GM18505 (cell line): ENCODE data around the gene RSPO4.

ENCODE experiments used
- ATAC-seq: cut with Tn5 transposase; IDR thresholded peaks from one replicate; pipeline ENCODE4 v1.9.1; 2021; ENCODE audit not compliant: unreplicated experiment
- POLR2A ChIP-seq: IDR thresholded peaks from 4 replicates; pipeline ENCODE4 v1.6.1; 2011; ENCODE audit warnings: borderline replicate concordance; ENCODE audit not compliant: insufficient read depth, insufficient read length; ENCODE audit errors: extremely low read depth

The RSPO4 gene

DNA sequence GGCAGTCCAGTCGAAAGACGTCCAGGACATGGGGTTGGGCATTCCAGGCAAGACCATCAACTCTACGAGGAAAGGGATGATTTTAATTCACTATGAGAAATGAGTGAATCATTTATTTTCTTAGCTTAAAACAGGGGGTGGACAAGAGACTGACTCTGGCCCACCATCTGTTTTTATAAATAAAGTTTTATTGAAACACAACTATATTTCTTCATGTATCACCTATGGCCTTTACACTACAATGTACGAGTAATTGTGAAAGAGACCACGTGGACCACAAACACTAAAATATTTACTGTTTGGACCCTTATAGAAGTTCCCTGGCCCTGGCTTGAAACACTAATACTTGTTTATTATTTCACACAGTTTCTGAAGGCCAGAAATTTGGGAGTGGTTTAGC is 15.6 kb upstream of the RSPO4 start:
- TF ChIP-seq POLR2A, result no peak
- no peak for ATAC-seq

DNA sequence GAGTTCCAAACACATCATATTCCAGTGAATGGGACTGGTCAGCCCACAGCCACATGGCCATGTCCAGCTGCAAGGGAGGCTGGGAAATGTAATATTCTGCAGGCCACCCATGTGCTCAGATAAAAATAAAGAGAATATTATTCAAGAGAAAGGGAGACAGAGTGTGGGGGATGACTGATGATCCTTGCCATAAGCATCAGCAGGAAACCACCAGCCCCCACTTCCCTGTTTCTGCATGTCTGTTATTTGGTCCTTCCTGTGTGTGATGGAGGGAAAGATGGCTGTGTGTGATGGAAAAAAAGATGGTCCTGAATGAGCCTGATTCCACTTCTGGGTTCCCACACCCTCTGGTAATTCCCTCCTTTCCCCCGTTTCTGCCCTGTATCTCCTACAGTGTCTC is 13.1 kb upstream of the RSPO4 start:
- ATAC-seq, result no peak
- no peak for TF ChIP-seq POLR2A

GRCh38 chr20:1014471-1014870 is 12.4 kb upstream of the RSPO4 start:
- TF ChIP-seq POLR2A, result no peak
- ATAC-seq, result no peak

DNA sequence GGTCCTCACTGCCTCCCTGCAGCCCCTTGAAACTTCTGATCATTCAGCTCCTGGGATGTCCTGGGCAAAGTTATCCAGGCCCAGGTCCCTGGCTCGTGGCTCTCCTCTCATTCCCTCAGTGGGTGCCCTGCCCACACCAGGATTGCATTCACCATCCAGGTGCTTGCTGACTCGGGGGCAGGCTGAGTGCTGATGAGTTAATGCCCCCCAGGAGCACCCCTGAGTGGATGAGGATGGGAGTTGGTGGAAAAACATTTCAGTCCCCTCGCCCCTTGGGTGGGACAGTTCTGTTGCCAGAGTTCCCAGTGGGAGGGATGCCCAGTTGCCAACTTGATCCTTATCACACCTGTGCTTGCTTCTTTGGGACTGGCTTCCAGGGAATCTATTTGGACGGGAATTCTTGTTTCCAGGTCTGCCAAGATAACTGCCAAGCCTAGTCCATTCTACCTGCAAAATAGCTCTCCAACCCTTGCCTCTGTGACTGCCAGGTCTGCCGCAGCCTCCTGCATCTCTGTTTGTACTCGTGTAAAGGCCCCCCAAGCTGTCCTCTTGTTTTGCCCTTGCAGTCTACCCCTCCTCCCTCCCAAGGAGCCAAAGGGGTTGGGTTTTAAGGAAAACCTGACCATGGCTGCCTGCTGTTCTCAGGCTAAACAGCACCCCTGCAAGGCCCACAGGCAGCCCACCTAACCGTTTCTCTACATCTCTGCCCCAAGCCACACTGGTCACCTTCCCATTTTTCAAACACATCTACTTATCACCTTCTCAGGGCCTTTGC is 11.6 kb upstream of the RSPO4 start:
- ATAC-seq, result no peak
- no peak for TF ChIP-seq POLR2A

GRCh38 chr20:1012359-1013168 is 10.5 kb upstream of the RSPO4 start:
- no peak for TF ChIP-seq POLR2A
- ATAC-seq, result no peak

DNA sequence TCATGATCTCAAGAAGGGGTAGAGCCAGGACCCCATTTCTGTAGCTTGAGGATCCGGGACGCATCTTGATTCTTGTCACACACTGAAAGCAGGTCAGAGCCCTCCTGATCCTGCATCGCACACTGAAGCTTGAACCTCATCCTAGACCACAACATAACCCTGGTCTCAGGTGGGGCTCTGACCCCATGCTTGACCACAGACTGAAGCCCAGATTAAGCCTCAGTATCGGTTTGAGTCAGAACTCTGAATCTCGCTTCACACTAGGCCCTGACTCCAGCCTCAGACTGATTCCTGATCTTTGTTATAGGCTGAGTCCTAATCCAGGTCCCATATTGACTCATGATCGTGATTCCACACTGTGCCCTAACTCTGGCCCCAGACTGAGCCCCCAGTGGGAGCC is 8.5 kb upstream of the RSPO4 start:
- ATAC-seq, result no peak
- no peak for TF ChIP-seq POLR2A

- TF ChIP-seq POLR2A, result no peak
- ATAC-seq, result no peak
Observed at GRCh38 chr20:1005452-1006027, 3.4 kb upstream of the RSPO4 start.

- no peak for ATAC-seq
- TF ChIP-seq POLR2A, result no peak
Observed at GRCh38 chr20:1003920-1004697, 2.0 kb upstream of the RSPO4 start.

GRCh38 chr20:1002682-1003561 is 811 bp upstream of the RSPO4 start:
- no peak for TF ChIP-seq POLR2A
- ATAC-seq, result no peak

- TF ChIP-seq POLR2A, result no peak
- ATAC-seq, result no peak
Observed at GRCh38 chr20:1001116-1001515, 995 bp downstream of the RSPO4 start.

- no peak for TF ChIP-seq POLR2A
- no peak for ATAC-seq
Observed at GRCh38 chr20:998231-998830, 3.8 kb downstream of the RSPO4 start.

DNA sequence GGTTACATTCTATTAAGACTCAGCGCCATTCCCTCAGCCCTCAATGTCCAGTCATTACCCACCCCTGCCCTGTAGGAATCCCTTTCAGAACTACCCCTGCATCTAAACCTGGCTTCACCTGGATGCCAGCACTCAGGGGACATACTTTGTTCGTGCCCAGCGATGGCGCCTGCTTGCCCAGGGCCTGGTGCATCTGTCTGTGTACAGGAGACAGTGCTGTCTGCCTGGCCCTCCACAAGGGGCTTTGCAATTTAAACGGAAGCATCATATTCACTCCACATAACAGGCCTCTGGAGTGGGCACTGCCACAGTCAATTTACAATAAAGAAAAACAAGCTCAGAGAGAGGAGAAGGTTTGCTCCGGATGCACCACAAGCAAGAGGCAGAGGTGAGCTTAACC is 4.6 kb downstream of the RSPO4 start:
- TF ChIP-seq POLR2A, result no peak
- ATAC-seq, result no peak
